HG03558 (cell line): ENCODE data around the gene POLL.
"Not testable (repeated sequence)": the region's sequence is repeated elsewhere in the genome, so short reads cannot be mapped to it uniquely, and the experiment has no call there.

Experiments
- ATAC-seq: cut with Tn5 transposase; IDR thresholded peaks from one replicate; pipeline ENCODE4 v1.9.1; 2021; ENCODE audit warnings: moderate number of reproducible peaks; ENCODE audit not compliant: unreplicated experiment; ENCODE audit errors: extremely low read depth

Gene POLL

GRCh38 chr10:101612086-101612485 is 24.0 kb upstream of the POLL start:
- ATAC-seq: no peak

DNA sequence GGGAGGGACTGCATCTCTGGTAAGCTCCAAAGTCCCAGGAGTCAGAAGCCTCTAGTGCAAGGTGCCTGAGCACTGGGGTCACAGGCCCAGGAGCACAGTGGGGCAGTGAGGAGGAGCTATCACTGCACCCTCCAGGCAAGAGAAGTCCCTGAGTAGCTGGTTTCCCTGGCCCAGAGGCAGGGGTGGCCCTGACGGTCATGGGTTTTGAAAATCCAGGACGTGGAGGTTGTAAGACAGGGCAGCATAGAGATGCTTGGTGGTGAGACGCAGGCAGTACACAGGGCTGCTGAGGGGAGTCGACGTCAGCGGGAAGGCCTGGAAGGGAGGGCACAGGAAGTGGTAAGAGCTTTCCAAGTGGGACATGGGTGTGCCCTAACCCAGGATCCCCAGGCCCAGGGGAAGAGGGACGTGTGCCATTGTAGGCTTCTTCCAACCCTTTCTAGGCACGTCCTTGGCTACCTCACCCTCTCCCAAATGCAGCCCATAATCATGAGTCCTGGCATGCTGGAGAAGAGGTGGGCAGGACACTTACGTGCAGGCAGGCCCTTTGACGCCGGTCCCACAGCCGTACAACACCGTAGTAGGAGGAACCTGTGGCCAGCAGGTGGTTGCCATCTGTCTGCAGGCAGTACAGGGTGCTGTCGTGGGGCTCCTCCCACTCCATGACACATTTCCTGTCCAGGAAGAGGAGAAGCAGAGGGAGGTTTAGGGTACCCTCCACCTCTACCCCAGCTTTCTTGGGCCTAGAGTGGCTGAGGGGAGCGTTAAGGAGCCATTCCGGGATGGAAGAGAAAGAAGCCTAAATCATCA is 23.2 kb upstream of the POLL start:
- no peak for ATAC-seq

- no peak for ATAC-seq
Measured at GRCh38 chr10:101609481-101609880, 21.4 kb upstream of the POLL start.

- ATAC-seq: no peak
Measured at GRCh38 chr10:101607124-101607523, 19.1 kb upstream of the POLL start.

DNA sequence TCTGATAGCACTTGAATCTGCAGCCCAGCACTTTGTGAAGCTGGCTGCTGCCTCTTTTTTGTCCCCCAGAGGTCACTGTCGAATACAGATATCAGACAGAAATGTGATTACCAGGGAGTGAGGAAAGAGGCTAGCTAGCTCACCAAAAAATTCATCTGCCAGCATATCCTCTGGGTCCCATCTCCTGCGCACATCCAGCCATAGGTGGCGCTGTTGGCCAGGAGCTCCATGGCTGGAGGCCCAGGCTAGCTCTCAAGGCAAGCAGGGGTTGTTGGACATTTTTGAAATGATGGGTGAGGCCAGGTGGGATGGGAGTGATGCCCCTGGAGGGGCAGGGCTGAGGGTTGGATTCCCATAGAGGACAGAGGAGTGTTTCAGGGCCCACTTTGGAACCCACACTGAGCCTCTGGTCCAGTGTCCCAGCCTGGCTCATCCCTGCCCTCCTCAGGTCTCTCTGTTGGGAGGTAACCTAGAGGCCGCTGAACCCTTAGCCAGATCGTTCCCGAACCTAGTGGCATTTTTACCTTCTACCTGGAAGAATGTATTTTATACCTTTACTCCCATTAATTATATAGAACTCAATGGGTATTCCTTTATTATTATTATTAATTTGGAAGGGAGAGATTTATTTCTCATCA is 14.8 kb upstream of the POLL start:
- ATAC-seq: no peak

- ATAC-seq: no peak
Measured at GRCh38 chr10:101601541-101601940, 13.5 kb upstream of the POLL start.

DNA sequence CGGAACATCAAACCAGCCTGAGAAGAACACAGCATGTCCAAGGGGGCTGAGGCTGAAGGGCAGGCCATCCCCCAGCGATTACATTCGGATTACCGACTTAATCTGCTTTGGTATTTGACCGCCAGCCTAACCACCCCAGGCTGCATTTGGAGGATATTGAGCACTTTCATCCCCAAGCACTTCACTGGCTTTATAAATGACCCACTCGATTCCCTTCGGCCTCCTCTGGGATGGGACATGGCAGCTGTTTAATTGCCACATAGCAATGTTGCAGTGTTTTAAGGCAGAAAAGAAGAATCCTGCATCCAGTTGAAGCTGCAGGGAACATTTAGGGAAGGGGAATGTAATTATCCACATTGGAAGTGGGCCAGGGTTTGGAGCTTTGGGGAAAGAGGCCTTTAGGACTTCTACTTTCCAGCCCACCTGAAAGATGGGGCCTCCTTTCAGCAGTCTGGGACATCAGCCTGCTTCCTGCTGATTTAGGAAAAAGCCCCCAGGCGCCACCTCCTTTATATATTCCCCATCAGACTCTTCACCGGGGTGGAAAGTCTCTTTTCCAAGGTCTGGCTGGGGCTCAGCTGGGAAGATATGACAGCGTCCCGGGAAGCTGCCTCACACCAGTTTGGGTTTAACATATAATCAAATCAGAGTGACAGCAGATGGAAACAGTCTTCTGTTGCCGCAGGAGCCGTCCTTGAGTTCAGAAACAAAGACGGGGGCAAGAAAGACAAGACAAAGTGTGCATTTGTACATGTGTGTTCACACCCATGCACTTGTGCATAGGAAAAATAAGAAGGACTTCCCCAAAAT is 9.2 kb upstream of the POLL start:
- no peak for ATAC-seq

DNA sequence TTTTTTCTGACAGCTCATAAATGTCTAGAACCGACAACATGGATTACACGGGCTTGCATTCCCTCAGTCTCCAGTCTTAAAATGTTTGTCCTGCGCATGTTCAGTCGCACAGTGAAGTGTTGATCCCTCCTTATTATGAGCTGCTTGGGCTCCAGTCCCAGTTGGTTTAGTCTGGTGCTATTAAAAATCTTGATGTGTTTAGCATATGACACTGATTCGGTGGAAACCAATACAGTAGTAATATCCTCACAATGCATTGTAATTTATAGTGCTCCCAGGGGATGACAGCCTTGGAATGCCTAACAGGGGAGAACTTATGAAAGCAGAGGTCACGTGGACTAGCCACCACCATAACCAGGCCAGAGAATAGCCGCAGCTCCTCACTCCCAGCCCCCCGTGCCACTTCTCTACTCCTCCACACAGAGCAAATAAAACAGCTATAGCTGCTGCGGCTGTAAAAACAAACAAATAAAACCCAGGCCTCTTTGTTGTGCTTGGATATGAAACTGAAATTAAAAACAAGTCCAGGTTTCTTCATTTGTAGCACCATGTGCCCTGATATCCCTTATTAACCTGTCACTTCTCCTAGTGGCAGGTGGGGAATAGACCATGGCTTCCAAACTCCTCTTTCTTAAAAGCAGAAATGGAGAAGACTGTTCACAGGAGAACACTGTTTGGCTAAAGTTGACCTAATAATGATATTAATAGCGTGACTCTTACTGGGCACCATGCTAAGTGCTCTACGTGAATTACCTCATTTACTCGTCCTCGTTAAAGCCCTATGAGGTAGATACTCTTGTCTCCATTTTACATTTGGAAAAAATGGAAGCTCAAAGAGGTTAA is 7.8 kb upstream of the POLL start:
- ATAC-seq: no peak

DNA sequence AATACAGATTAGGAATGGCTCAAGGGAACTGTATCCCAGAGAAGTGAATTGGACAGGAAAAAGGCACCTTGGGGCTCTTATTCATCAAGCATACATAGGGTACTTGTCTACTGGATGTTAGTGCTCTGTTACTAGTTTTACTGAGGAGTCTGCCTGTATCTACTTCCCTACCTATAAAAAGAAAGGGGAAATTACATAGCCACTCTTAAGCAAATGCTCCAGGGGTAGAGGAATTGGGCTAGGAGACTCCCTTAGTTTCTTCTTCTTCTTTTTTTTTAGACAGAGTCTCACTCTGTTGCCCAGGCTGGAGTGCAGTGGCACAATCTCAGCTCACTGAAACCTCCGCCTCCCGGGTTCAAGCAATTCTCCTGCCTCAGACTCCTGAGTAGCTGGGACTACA is 5.3 kb upstream of the POLL start:
- ATAC-seq: not testable (repeated sequence)

GRCh38 chr10:101588879-101589278 is 822 bp upstream of the POLL start:
- no peak for ATAC-seq

GRCh38 chr10:101585841-101586240 is 2.2 kb downstream of the POLL start:
- no peak for ATAC-seq

GRCh38 chr10:101580486-101581399 is 7.3 kb downstream of the POLL start:
- ATAC-seq: no peak

DNA sequence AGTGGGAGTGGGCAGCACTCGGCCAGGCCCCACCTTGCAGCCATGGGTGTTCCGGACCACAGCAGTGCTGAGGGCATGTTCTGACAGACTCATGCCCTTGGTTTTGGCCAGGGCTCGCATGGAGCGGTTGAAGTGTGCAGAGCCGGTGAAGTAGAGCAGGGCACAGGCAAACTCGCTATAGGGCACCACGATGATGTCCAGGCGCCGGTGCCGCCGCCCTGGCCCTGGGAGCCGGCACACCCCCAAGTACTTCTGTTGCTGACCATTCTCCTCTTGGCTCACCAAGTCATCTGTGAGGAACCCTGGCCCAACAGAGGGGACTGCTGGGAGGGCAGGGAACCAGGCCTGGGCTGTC is 8.6 kb downstream of the POLL start:
- no peak for ATAC-seq

GRCh38 chr10:101578803-101579515 is 9.1 kb downstream of the POLL start:
- ATAC-seq: no peak

DNA sequence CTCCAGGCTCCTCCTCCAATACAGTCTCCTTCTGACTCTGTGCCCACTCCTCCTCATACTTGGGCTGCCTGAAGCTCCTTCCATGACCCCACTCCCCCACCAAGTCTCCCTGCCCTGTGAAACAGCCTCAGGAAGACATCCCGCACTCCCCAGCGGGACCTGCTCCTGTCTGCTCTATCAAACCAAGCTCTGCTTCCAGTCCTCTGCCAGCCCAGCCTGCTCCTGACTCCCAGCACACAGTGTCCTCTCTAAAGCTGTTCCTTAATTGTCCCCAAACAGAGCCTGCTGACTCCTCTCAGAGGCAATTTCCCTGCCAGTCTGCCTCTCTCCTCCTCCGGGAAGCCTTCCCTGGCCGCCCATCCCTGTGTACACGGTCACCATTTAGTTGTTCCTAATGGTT is 9.9 kb downstream of the POLL start:
- ATAC-seq: no peak

DNA sequence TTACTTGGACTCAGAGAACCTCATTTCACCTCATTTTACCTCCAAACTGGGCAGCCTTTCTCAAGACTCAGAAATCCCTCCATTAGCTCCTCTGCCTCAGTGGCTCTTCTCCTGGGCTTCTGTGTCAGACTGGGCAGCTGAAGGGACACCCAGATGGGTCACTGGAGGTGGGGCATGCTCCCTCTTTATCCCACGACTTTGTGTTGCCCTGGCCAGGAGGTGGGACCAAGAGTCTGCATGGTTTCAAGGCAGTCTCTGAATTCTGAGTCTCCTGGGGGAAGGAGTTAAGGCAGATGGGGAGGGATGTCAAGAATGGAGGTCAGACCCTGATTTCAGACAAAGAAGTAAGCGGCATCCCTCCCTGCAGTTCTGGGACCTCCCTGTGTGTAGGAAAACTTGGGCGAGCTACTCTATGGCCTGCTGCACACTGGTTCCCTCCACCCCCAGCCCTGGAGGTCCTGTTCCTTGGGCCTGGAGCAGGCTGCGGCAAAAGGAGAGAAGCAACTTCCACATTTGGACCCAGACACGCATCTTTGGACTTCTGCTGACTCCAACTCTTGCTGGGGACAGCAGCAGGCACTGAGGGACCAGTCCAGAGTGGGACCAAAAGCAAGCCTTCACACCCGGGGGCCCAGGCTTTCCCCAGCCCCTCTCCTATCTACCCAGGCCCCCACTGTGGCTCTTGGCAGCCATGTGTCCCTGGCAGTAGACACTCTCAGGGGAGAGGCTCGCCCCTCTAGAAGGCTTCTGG is 10.8 kb downstream of the POLL start:
- no peak for ATAC-seq

DNA sequence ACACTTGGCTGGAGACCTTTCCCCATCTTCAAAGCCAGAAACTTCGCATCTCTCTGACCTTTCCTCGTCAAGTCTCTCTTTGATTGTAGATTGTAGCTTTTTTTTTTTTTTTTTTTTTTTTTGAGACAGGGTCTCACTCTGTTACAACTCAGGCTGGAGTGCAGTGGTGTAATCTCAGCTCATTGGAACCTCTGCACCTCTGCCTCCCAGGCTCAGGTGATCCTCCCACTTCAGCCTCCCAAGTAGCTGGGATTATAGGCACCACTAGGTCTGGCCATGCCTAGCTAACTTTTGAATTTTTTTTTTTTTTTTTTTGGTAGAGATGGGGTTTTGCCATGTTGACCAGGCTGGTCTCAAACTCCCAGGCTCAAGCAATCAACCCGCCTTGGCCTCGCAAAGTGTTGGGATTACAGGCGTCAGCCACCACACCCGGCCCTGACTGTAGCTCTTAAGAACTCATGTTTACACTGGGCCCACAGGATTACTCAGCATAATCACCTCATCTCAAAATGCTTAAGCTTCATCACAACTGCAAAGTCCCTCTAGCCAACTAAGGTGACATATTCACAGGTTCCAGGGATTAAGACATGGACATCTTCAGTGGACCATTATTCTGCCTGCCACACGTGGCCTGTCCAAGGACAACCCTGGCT is 11.7 kb downstream of the POLL start:
- no peak for ATAC-seq
